K562 (cell line): Measurements from ENCODE around the gene IDH2. TPM values are rescaled to one million over a fixed set of nuclear protein-coding genes. Genes with fewer than 3 reads are reported as not detected.

Source experiments
- CREM ChIP-seq: IDR thresholded peaks from 2 replicates; pipeline ENCODE4 v1.6.1; 2014; ENCODE audit warnings: antibody characterized with exemption, low read depth
- DNMT1 ChIP-seq: fragments of 450-650 bp; IDR thresholded peaks from 2 replicates; pipeline ENCODE4 v1.6.1; 2016; ENCODE audit warnings: antibody characterized with exemption, mild to moderate bottlenecking
- E2F8 ChIP-seq: fragments of 450-650 bp; IDR thresholded peaks from 2 replicates; pipeline ENCODE4 v1.7.1; 2018; ENCODE audit warnings: mild to moderate bottlenecking, low read depth; ENCODE audit not compliant: partially characterized antibody
- HDAC1 ChIP-seq, 2 experiments: fragments of 450-650 bp; IDR thresholded peaks; 2 replicates each; pipeline ENCODE4 v1.6.1; 2016 to 2017; ENCODE audit warnings: inconsistent platforms in 1 of 2, mild to moderate bottlenecking in 1 of 2, moderate library complexity in 1 of 2
- LARP7 ChIP-seq: fragments of 450-650 bp; IDR thresholded peaks from 2 replicates; pipeline ENCODE4 v1.6.1; 2016
- NFE2 ChIP-seq: IDR thresholded peaks from 2 replicates; pipeline ENCODE4 v1.6.1; 2014; ENCODE audit warnings: antibody characterized with exemption, low read depth
- TAF1 ChIP-seq: IDR thresholded peaks from 2 replicates; pipeline ENCODE4 v1.6.1; 2011; ENCODE audit warnings: mild to moderate bottlenecking, low read length, moderate library complexity; ENCODE audit not compliant: insufficient read depth, control insufficient read depth, severe bottlenecking; ENCODE audit errors: extremely low read depth
- TOE1 ChIP-seq, 2 experiments: fragments of 450-650 bp in 1 of 2; sonication (generic) in 1 of 2; formaldehyde crosslinking in 1 of 2; IDR thresholded peaks; 2 replicates each; pipeline versions ENCODE4 v1.7.1 to v1.8.0; 2016 to 2022; ENCODE audit warnings: borderline replicate concordance in 2 of 2, mild to moderate bottlenecking in 2 of 2, antibody characterized with exemption in 1 of 2, inconsistent platforms in 1 of 2, low read depth in 1 of 2, missing genetic modification reagents in 1 of 2, moderate library complexity in 1 of 2
- ZBTB11 ChIP-seq, 3 experiments: fragments of 200-800 bp in 1 of 3; fragments of 250-450 bp in 1 of 3; fragments of 450-650 bp in 1 of 3; sonication (Bioruptor Pico) in 1 of 3; sonication (Bioruptor generic) in 1 of 3; formaldehyde crosslinking in 1 of 3; IDR thresholded peaks; 2 replicates each; pipeline versions ENCODE4 v1.6.1 to v1.8.0; 2016 to 2022; ENCODE audit warnings: mild to moderate bottlenecking in 2 of 3, missing genetic modification characterization in 2 of 3, missing compliant biosample characterization in 1 of 3, moderate library complexity in 1 of 3
- polyA plus RNA-seq, 8 experiments: library from polyadenylated mRNA; depleted of rRNA in 4 of 8; stranded (reverse) in 5 of 8; unstranded in 3 of 8; fragments of >200 nt; fragmentation: Nextera tagmentation in 2 of 8; fragmentation: Illumina TruSeq in 1 of 8; extraction: Ambion mirVana in 2 of 8; extraction: Trizol in 1 of 8; gene quantifications; 2 replicates each; pipeline versions ENCODE4 v1.2.1 to v1.2.3, GENCODE V29; 2011 to 2014; ENCODE audit warnings: inconsistent platforms in 1 of 8, missing spikeins in 1 of 8
- total RNA-seq, 7 experiments: library from RNA; depleted of rRNA in 6 of 7; stranded (reverse); fragments of >200 nt in 6 of 7; fragmentation: Illumina TruSeq in 2 of 7; extraction: Trizol in 2 of 7; gene quantifications; 2 replicates each; pipeline versions ENCODE4 v1.2.1 to v1.2.3, GENCODE V29; 2011 to 2021; ENCODE audit warnings: low replicate concordance in 1 of 7
- TF ChIP-seq, protein P1 (sequence below), 2 experiments: IDR thresholded peaks in 1 of 2; conservative IDR thresholded peaks in 1 of 2; 2 replicates each; pipeline ENCODE4 v1.6.1; 2016; ENCODE audit warnings: low read depth in 2 of 2, mild to moderate bottlenecking in 1 of 2, missing compliant biosample characterization in 1 of 2, missing genetic modification characterization in 1 of 2, moderate library complexity in 1 of 2
- TF ChIP-seq, protein P2 (sequence below): fragments of 450-650 bp; IDR thresholded peaks from 2 replicates; pipeline ENCODE4 v1.6.1; 2016; ENCODE audit warnings: antibody characterized with exemption

IDH2 gene
- total and polyA plus RNA-seq, 9 of the 15 experiments (the other 6 are each of a cell fraction or from before 2014, with no cell fraction given) = 0.70 to 99.9 (median 59.2) TPM

DNA sequence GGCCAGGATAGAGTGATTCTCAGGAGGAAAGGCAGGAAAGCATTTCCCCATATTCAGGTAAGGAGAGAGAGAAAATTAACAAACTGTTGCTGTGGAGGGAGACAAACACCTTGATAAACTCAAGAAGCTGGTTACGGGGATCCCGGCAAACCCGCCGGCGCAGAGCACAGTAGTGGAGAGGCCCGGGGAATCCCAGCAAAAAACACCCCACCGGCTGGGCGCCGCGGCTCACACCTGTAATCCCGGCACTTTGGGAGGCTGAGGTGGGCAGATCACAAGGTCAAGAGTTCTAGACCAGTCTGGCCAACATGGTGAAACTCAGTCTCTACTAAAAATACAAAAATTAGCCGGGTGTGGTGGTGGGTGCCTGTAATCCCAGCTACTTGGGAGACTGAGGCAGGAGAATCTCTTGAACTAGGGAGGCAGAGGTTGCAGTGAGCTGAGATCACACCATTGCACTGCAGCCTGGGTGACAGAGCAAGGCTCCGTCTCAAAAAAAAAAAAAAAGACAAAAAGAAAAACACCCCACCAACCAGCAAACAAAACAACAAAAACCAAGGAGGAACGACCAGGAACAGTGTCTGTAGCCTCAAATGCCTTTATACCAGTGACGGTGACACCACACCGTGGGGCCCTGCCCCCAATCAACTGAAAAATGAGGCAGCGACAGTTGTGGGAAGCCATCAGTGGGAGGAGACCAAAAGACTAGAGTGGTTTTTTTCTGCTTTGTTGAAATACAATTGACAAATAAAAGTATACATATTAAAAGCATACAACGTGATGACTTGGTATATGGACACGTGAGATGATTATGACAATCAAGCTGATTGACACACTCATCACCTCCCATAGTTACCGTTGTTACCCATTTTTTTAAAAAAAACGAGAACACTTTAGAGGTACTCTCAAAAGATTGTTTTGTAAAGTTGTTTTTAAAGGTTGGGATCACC lies 40.2 kb upstream of the IDH2 start (continued):
- TF ChIP-seq LARP7 = 0 out of 2 replicates have a peak, but pooled peaks have one; percentile 65
- TF ChIP-seq CREM = peak; percentile 77; the same call in 1 of the 2 replicates
- TF ChIP-seq DNMT1 = peak; percentile 84; the same call in 1 of the 2 replicates
- TF ChIP-seq, protein P1, sequence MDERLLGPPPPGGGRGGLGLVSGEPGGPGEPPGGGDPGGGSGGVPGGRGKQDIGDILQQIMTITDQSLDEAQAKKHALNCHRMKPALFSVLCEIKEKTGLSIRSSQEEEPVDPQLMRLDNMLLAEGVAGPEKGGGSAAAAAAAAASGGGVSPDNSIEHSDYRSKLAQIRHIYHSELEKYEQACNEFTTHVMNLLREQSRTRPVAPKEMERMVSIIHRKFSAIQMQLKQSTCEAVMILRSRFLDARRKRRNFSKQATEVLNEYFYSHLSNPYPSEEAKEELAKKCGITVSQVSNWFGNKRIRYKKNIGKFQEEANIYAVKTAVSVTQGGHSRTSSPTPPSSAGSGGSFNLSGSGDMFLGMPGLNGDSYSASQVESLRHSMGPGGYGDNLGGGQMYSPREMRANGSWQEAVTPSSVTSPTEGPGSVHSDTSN (CRISPR knock-in tag; IDR thresholded peaks at IDR 0.05; ENCODE audit: low read depth) = 0 out of 2 replicates have a peak, but pooled peaks have one; percentile 10
- TF ChIP-seq, protein P1 (tag; conservative IDR thresholded peaks at IDR 0.05; ENCODE audit: low read depth) = peak; percentile 86
- peak; percentile 24; the same call in 1 of the 2 replicates for TF ChIP-seq NFE2
- TF ChIP-seq TAF1 = peak; percentile 38
- peak; percentile 15 for TF ChIP-seq E2F8
- TF ChIP-seq ZBTB11 (CRISPR knock-in tag; IDR thresholded peaks at IDR 0.05) = peak in 1 of 3 experiments; percentile 16; a peak in 1 of 6 replicates
- TF ChIP-seq HDAC1 (IDR thresholded peaks at IDR 0.05) = 0 out of 4 replicates have a peak, but pooled peaks of 1 of the 2 experiments have one; percentile 45
- peak; percentile 17; the same call in 1 of the 2 replicates for TF ChIP-seq TOE1 (IDR thresholded peaks at IDR 0.05; ENCODE audit: borderline replicate concordance)
- TF ChIP-seq TOE1 (CRISPR knock-in tag; IDR thresholded peaks at IDR 0.05; ENCODE audit: borderline replicate concordance, low read depth) = no peak
- TF ChIP-seq, protein P2, sequence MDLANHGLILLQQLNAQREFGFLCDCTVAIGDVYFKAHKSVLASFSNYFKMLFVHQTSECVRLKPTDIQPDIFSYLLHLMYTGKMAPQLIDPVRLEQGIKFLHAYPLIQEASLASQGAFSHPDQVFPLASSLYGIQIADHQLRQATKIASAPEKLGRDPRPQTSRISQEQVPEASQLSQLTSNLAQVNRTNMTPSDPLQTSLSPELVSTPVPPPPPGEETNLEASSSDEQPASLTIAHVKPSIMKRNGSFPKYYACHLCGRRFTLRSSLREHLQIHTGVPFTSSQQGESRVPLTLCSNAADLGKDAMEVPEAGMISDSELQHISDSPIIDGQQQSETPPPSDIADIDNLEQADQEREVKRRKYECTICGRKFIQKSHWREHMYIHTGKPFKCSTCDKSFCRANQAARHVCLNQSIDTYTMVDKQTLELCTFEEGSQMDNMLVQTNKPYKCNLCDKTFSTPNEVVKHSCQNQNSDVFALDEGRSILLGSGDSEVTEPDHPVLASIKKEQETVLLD = peak; percentile 48; the same call in 1 of the 2 replicates
